ENCODE results near the gene RPL29. TPM values are rescaled to one million over a fixed set of nuclear protein-coding genes. Genes with fewer than 3 reads are reported as not detected.

RPL29 gene
- polyA plus RNA-seq, 1 donor from 2014 or later: 1,567 TPM

DNA sequence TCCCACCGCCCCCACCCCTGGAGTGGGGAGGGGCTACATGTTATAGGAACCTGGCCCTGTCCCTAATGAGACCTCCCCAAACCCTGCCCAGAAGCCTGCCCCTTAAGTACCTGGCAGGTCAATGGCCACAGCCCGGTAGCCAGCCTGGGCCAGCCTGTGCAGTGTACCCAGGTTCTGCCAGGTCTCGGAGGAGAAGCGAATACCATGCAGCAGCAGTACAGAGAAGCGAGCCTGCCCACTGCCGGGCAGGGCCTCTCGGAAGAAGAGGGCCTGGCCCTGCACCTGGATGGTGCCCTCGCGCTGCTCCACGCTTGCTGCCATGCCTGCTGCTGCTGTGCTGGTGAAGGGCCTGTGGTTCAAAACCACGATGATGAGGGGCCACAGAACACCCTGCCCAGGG is 24.3 kb downstream of the RPL29 start:
- peak overlapping the region in 1 of 4 donors; percentile 67 for H3K4me3 Mint-ChIP-seq
- H3K36me3 Mint-ChIP-seq: no peaks in the 10 kb centered on the region
- H3K9me3 Mint-ChIP-seq: no peaks in the 10 kb centered on the region
- H3K27me3 Mint-ChIP-seq: no peaks in the 10 kb centered on the region
- H3K27ac Mint-ChIP-seq: peak overlapping the region in 1 of 3 donors; percentile 79
- peaks cover 15 to 27% (median 22%) of the 10 kb centered on the region in 3 donors for H3K4me1 Mint-ChIP-seq

DNA sequence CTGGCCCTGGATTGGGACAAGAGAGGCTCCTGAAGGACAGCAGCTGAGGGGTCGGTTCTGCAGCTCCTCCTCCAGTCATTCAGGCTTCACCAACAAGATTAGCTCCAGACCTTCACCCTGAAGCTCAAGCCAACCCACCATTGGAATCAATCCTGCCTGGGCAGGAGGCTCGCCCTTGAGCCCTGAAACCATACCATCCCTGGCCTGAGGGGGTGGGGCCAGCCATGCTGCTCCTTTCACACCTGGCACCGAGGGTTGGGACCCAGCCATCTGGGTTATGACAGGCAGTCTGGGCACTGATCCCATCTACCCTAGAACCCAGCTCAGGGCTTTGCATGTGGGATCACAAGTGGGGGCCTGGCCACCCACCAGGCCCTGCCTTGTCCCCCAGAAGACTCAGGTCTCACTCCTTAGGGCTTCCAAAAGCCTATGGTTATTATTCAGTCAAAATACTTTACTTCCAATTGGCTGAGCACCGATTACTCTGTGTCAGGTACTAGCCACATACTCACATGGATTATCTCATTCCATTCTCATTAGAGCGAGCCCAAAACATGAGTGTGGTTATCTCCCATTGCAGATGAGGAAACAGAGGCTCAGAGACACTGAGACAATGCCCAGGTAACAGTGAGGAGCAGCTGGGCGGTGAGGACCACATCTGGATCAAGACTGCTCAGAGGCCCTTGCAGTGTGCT is 24.9 kb downstream of the RPL29 start:
- Mint-ChIP-seq H3K27ac (peak overlapping the region in 1 of 3 donors; percentile 79), H3K27me3 (no peaks in the 10 kb centered on the region), H3K4me1 (peaks cover 15 to 27% (median 22%) of the 10 kb centered on the region in 3 donors), H3K36me3 (no peaks in the 10 kb centered on the region), H3K4me3 (peak overlapping the region in 2 of 4 donors; percentile 29 to 67), H3K9me3 (no peaks in the 10 kb centered on the region)

DNA sequence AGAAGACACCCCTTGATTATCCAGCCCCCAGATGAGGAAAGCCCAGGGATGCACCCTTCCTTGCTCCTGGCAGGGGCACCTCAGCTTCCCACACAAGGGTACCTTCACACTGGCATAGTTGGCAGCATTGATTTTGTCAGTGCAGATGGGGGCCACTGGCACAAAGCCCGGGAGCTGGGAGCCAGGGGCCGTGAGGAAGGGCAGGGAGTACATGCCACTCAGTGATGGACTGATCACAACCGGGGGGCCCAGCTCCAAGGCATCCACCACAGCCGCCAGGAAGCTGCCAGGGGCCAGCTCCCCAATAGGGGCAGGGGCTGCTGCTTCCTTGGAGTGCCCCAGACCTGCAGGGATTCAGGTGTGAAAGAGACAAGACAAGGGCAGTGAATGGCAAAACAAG is 25.9 kb downstream of the RPL29 start:
- Mint-ChIP-seq H3K4me3 (peak overlapping the region in 1 of 4 donors; percentile 67), H3K27ac (no peak overlapping the region)

DNA sequence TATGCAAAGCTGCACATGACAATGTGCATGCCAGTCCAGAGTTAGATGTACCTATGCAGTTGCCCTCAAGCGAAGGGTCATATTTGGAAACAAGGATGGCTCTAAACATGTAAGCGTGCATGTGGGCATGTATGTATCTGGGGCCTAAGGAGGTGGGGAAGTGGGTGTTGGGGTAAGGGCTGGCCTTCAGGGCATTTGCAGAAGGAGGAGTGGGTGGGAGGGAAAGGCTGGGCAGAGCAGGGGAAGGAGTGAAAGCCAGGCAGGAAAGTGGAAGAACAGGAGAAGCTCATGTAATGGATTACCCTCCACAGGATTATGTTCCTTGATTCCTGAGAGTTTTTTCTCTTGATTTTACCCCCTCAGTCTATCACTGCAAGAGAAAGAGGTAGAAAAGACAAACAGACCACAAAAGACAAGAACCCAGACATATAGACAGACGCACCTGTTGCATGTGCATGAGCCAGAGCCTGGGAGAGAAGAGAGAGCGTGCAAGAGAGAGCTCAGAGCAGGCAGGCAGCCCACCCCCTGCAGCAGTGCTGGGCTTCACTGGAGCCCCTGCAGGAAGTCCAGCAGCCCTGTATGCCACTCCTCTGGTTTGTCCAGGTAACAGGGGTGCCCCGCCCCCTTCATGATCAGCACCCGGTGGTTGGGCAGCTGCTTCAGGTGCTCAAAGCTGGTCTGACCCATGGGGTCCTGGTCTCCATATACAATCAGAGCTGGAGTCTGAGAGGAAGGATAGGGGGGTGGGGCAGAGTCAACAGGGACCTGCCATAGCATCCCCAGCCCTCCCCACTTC is 26.6 kb downstream of the RPL29 start:
- H3K4me3 Mint-ChIP-seq: peak overlapping the region; percentile 41 to 83 (median 68)
- H3K36me3 Mint-ChIP-seq: no peaks in the 10 kb centered on the region
- no peaks in the 10 kb centered on the region for H3K9me3 Mint-ChIP-seq
- H3K4me1 Mint-ChIP-seq: peaks cover 6 to 17% (median 14%) of the 10 kb centered on the region in 3 donors
- no peaks in the 10 kb centered on the region for H3K27me3 Mint-ChIP-seq
- peak overlapping the region in 2 of 3 donors; percentile 4 to 10 for H3K27ac Mint-ChIP-seq

More for the DNA sequence above, 25.9 kb downstream of the RPL29 start:
- Mint-ChIP-seq H3K4me1 (peaks cover 9 to 20% (median 16%) of the 10 kb centered on the region in 3 donors), H3K9me3 (no peaks in the 10 kb centered on the region), H3K36me3 (no peaks in the 10 kb centered on the region), H3K27me3 (no peaks in the 10 kb centered on the region)

DNA sequence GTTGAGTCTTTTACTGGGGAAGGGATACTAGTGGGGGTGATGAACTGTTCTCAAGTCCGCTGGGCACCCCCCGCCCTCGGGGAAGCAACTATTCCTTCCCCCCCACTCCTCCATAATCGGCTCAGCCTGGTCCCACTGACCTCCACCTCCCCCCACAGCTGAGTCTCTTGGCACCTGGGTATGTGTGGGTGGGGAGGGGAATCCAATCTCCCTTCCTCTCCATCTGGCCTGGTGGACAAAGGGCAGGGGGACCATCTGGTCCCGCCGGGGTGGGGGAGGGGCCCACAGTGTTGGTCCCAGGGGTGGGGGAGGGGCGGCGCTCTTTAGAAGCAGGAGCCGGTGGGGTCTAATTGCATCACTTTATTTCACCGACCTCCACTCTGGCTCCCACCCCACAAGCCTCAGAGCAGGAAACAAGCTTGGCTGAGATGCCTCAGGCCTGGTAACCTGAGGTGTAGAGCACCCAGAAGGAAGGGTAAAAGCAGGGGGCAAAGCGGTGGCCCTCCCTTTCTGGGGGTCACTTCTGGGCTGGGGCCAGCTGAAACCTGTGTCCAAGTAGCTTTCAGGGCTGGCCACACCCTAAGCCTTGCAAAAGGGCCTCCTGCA is 27.4 kb downstream of the RPL29 start:
- Mint-ChIP-seq H3K27ac (peak overlapping the region in 1 of 3 donors; percentile 21), H3K36me3 (no peaks in the 10 kb centered on the region), H3K4me1 (peaks cover 5 to 12% (median 11%) of the 10 kb centered on the region in 3 donors), H3K9me3 (no peaks in the 10 kb centered on the region), H3K27me3 (no peaks in the 10 kb centered on the region), H3K4me3 (peak overlapping the region; percentile 67 to 95 (median 90))

DNA sequence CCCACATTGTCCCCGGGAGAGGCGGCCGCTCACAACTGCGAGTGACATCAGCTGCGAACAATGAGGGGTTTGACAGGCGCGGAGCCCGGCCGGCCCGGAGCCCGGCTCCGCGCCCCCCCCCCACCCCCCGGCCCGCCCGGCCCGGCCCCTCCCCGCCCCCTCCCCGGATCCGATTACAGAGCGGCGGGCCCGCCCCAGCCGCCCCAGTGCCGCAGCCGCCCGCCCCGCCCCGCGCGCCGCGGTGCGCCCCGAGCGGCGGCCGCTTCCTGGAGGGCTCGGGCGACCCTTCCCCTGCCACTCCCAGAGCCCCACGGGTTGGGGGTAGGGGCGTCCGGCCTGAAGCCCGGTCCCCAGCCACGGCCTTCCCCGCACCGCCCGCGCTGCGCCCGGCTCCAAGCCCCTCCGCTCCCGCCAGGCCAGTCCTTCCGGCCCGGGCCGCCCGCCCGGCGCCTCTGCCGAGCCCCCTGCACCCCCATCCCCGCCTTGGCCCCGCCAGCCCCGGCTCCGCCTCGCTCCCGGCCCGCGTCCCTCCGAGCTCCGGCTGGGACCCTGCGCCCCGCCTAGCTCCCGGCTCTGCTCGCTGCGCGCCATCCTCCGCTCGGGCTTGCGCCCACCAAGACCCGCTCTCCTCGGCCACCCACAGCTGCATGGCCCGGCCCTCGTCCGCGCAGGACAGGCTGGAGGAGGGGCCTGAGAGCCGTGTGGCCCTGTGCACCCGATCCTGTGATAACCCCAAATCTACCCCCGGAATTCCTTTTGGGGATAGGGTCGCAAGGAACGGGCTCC is 28.1 kb downstream of the RPL29 start, which contains the start of gene PCBP4:
Gene PCBP4 (minus strand): TSS at position 71 of the 786 bp plus-strand sequence. CDS start 6,214 bp downstream, outside the sequence.
- peak within 1 kb of the TSS in 2 of 3 donors; percentile 59 to 62 for H3K27ac Mint-ChIP-seq
- peak within 1 kb of the TSS; percentile 67 to 95 (median 90) for H3K4me3 Mint-ChIP-seq
- no peaks in the 10 kb centered on the region for H3K9me3 Mint-ChIP-seq
- H3K36me3 Mint-ChIP-seq: no peaks in the 10 kb centered on the region
- no peaks in the 10 kb centered on the region for H3K27me3 Mint-ChIP-seq
- peaks cover 5 to 12% (median 11%) of the 10 kb centered on the region in 3 donors for H3K4me1 Mint-ChIP-seq

DNA sequence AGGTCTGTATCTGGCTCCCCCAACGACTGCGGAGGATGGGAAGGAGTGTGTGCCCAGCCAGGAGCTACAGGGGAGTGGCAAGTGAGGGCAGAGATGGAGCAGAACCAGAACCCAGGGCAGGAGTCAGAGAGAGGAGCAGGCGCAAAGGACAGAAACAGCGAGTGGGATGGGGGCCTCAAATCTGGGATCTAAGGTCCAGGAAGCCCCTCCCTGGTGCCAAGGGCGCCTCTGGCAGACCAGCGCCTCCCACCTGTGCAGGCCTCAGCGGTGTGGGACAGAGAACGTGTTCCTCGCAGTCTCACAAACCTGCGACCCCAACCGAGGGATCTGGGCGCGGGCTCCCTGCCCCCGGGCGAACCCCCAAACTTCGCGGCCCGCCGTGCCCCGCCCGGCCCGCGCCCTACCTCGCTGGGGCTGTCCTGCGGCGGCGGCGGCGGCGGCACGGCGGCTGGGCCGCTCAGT is 28.7 kb downstream of the RPL29 start:
- peak overlapping the region; percentile 37 to 91 (median 76) for H3K4me3 Mint-ChIP-seq
- H3K36me3 Mint-ChIP-seq: no peaks in the 10 kb centered on the region
- H3K9me3 Mint-ChIP-seq: no peaks in the 10 kb centered on the region
- no peaks in the 10 kb centered on the region for H3K27me3 Mint-ChIP-seq
- peak overlapping the region in 1 of 3 donors; percentile 62 for H3K27ac Mint-ChIP-seq
- H3K4me1 Mint-ChIP-seq: peaks cover 5 to 11% (median 10%) of the 10 kb centered on the region in 3 donors

DNA sequence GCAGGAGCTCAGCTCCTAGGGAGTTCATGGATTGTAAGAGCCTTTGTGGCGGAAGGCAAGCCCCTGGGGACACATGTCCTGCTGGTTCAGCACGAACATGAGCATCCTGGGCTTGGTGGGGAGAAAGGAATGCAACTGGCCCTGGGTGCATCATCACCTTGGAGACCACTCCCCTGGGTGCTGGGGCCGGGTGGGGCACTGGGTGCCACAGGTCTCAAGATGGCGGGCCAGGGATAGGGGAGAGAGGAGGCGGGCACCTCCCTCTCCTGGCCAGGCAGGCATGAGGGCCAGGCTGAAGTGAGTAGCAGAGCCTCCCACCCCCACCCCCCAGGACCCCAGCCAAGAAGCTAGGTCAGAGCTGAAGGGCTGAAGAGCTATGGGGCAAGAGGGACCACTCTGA is 29.2 kb downstream of the RPL29 start:
- H3K36me3 Mint-ChIP-seq: peaks cover 1% of the 10 kb centered on the region
- H3K4me3 Mint-ChIP-seq: peak overlapping the region; percentile 37 to 91 (median 76)
- peak overlapping the region in 1 of 3 donors; percentile 62 for H3K27ac Mint-ChIP-seq
- no peaks in the 10 kb centered on the region for H3K27me3 Mint-ChIP-seq
- peaks cover 5 to 11% (median 10%) of the 10 kb centered on the region in 3 donors for H3K4me1 Mint-ChIP-seq
- H3K9me3 Mint-ChIP-seq: no peaks in the 10 kb centered on the region

DNA sequence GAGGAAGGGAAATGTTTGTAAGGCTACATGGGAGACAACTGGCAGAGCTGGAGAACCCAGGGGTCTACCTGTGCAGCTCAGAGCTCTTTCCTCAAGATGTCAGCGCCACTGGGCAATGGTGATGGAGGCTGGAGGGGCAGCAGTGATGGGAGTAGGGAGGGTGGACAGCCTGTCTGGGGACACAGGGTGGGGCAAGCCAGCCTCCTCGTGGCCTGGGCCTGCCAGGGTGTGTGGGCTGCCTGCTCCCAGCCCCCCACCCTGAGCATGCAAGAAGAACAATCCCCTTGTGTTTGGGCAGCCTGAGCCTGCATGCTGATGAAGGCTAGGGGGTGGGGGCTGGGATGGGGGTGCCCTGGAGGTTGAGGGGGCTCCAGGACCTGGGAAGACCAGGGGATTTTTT is 29.7 kb downstream of the RPL29 start:
- H3K27me3 Mint-ChIP-seq: no peaks in the 10 kb centered on the region
- peaks cover 1% of the 10 kb centered on the region for H3K36me3 Mint-ChIP-seq
- no peaks in the 10 kb centered on the region for H3K9me3 Mint-ChIP-seq
- H3K4me3 Mint-ChIP-seq: peak overlapping the region; percentile 47 to 85 (median 72)
- no peak overlapping the region for H3K27ac Mint-ChIP-seq
- H3K4me1 Mint-ChIP-seq: peaks cover 5 to 11% (median 8%) of the 10 kb centered on the region in 3 donors

DNA sequence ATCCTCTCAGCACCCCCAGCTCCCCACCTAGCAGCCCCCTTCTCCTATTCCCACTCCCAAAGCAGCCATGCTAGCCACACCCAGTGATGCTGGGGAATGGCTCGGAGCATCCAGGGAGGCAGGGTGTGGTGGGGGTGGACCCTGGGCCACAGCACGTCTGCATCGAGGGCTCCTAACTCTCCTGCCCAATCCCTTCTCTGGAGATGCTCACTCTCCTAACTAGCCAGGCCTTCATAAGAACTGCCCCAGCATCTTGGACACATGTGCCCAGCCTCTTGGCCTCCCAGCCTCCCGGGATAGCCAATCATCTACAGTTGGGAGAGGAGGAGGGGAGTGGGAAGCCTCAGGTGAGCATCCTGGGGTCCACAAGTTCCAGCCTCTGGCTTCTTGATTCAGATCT is 31.2 kb downstream of the RPL29 start:
- Mint-ChIP-seq H3K27me3 (peaks cover 1% of the 10 kb centered on the region), H3K4me3 (no peak overlapping the region), H3K4me1 (peaks cover 5 to 6% (median 5%) of the 10 kb centered on the region in 3 donors), H3K36me3 (peaks cover 1% of the 10 kb centered on the region), H3K9me3 (no peaks in the 10 kb centered on the region), H3K27ac (no peak overlapping the region)

DNA sequence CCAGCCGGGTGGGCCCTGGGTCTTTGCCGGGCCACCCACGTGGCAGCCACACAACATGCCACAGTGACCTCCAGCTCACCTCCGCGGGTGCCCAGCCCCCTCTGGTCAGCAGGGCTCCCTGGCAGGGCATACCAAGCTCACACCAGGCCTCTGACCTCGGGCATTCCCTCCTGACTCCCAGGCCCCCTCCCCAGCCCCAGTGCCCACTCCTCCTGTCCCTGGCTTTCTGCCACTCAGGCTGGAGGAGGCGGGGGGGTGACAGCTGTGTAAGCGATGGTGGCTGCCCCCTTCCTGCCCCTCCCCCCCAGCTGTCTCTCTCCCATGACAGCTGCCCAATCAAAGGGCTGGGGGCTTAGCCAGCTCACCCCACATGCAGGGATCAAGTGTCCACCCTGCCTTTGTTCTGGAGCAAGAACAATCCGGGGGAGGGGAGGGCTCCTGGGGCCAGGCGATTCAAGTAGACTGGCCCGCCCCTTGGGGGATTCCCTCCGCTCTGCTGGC is 31.7 kb downstream of the RPL29 start:
- Mint-ChIP-seq H3K4me3 (no peak overlapping the region), H3K36me3 (peaks cover 1% of the 10 kb centered on the region)

DNA sequence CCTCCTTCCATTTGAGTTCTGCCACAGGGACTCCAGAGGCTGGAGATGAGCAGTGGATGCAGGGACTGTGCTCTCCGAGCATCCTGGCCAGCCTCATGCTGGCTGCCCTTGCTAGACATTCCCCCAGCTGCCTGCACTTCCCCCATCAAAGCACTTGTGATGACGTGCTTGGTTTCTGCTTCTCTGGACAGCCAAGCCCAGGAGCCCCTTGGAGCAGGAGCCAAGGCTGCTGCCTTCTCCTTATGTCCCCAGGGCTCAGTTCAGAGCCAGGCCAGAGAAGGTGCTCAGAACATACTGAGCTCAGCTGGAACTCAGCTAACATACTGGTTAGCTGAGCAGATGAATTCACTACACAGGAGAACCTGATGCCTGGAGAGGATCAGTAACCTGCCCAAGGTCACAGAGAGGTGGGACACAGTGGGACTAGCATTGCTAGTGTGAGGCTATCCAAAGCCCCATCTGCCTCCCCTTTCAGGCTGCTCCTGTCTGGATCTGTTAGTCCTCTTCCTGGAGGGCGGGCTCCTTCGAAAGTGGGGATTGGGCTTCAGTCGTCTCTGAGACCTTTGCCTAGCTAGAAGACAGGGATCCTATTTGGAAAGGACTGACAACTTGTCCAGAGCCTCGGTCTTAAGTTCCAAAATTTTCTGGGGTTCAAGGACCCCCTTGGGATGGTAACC is 32.7 kb downstream of the RPL29 start:
- Mint-ChIP-seq H3K36me3 (peaks cover 1% of the 10 kb centered on the region), H3K9me3 (no peaks in the 10 kb centered on the region), H3K4me3 (peak overlapping the region in 1 of 4 donors; percentile 57), H3K4me1 (peaks cover 0 to 1% (median 0%) of the 10 kb centered on the region in 3 donors), H3K27me3 (peaks cover 1% of the 10 kb centered on the region), H3K27ac (no peak overlapping the region)

More for the DNA sequence above, 31.7 kb downstream of the RPL29 start:
- Mint-ChIP-seq H3K9me3 (no peaks in the 10 kb centered on the region), H3K4me1 (peaks cover 1 to 5% (median 5%) of the 10 kb centered on the region in 3 donors), H3K27ac (no peak overlapping the region), H3K27me3 (peaks cover 1% of the 10 kb centered on the region)

Measured in IgD-negative memory B cell (primary cell).